ENCODE measurements around the gene RNF121. TPM values are rescaled to one million over a fixed set of nuclear protein-coding genes. Genes with fewer than 3 reads are reported as not detected.

RNF121 gene
- total RNA-seq, 4 donors from 2014 or later = 43.7 to 83.9 (median 52.4) TPM

DNA sequence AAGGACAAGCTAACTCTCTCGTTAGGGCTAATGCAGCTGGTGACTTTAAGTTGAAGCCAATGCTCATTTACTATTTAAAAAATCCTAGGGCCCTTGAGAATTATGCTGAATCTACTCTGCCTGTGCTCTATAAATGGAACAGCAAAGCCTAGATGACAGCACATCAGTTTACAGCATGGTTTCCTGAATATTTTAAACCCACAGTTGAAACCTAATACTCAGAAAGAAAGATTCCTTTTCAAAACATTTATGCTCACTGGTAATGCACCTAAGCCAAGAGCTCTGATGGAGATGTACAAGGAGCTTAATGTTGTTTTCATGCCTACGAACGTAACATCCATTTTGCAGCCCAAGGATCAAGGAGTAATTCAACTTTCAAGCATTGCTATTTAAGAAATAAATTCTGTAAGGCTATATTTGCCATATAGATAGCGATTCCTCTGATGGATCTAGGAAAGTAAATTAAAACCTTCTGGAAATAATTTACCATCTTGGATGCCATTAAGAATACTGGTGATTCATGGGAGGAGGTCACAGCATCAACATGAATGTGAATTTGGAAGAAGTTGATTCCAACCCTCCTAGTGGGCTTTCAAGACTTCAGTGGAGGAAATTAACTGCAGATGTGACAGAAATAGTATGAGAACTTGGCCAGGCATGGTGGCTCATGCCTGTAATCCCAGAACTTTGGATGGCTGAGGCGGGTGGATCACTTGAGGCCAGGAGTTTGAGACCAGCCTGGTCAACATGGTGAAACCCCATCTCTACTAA, 14.9 kb upstream of the RNF121 start:
- Histone ChIP-seq H3K4me1 (no peaks in the 10 kb centered on the region), H3K4me3 (no peak overlapping the region), H3K9me3 (no peaks in the 10 kb centered on the region), H3K36me3 (peaks cover 0 to 73% (median 0%) of the 10 kb centered on the region in 3 donors), H3K27ac (no peak overlapping the region), H3K27me3 (no peaks in the 10 kb centered on the region)
- TF ChIP-seq, protein P1, sequence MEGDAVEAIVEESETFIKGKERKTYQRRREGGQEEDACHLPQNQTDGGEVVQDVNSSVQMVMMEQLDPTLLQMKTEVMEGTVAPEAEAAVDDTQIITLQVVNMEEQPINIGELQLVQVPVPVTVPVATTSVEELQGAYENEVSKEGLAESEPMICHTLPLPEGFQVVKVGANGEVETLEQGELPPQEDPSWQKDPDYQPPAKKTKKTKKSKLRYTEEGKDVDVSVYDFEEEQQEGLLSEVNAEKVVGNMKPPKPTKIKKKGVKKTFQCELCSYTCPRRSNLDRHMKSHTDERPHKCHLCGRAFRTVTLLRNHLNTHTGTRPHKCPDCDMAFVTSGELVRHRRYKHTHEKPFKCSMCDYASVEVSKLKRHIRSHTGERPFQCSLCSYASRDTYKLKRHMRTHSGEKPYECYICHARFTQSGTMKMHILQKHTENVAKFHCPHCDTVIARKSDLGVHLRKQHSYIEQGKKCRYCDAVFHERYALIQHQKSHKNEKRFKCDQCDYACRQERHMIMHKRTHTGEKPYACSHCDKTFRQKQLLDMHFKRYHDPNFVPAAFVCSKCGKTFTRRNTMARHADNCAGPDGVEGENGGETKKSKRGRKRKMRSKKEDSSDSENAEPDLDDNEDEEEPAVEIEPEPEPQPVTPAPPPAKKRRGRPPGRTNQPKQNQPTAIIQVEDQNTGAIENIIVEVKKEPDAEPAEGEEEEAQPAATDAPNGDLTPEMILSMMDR (IDR thresholded peaks at IDR 0.05) = no peak
- no peak for TF ChIP-seq POLR2A (IDR thresholded peaks at IDR 0.05)
- DNase-seq = no peak

DNA sequence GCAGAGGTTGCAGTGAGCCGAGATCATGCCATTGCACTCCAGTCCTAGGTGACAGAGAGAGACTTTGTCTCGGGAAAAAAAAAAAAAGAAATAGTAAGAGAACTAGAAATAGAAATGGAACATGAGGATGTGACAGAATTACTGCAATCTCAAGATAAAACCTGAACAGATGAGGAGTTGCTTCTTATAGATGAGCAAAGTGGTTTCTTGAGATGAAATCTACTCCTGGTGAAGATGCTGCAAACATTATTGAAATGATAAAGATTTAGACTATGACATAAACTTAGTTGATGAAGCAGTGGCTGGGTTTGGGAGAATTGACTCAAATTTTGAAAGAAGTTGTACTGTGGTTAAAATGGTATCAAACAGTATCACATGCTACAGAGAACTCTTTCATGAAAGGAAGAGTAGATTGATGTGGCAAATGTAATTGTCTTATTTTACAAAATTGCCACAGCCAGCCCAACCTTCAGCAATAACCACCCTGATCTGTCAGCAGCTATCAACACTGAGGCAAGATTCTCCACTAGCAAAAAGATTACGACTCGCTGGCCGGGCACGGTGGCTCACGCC, 14.1 kb upstream of the RNF121 start:
- Histone ChIP-seq H3K4me3 (no peak overlapping the region), H3K27me3 (no peaks in the 10 kb centered on the region), H3K9me3 (no peaks in the 10 kb centered on the region), H3K36me3 (peaks cover 0 to 73% (median 0%) of the 10 kb centered on the region in 3 donors), H3K4me1 (no peaks in the 10 kb centered on the region), H3K27ac (no peak overlapping the region)
- TF ChIP-seq, protein P1 (IDR thresholded peaks at IDR 0.05) = no peak
- TF ChIP-seq POLR2A (IDR thresholded peaks at IDR 0.05) = no peak
- DNase-seq = no peak

DNA sequence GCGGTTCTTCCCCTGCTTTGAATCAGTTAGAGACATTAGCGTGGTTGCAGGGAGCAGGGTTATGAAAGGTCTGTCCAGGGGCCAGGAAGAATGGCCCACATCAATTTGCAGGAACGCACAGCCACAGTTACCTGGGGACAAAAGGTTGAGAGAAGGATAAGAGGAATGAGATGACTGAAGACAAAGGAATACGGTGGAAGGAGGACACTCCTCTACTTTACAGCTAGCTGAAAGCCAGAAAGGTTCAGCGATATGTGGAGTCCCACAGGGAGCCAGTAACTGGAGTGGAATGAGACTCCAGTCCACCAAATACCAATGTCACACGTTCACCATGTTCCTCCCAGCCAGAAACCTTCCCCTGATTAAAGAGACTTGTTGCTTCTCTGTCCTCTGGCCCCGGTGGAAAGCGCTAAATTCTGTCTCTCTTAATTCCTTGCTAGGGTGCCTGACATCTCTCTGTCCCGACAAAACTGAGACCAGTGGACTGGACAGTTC, 11.2 kb upstream of the RNF121 start:
- DNase-seq = no peak
- H3K9me3 ChIP-seq = no peaks in the 10 kb centered on the region
- no peaks in the 10 kb centered on the region for H3K4me1 ChIP-seq
- H3K36me3 ChIP-seq = peaks cover 0 to 60% (median 0%) of the 10 kb centered on the region in 3 donors
- no peak overlapping the region for H3K4me3 ChIP-seq
- no peaks in the 10 kb centered on the region for H3K27me3 ChIP-seq
- no peak overlapping the region for H3K27ac ChIP-seq
- TF ChIP-seq POLR2A (IDR thresholded peaks at IDR 0.05) = no peak
- TF ChIP-seq, protein P1 (IDR thresholded peaks at IDR 0.05) = no peak

DNA sequence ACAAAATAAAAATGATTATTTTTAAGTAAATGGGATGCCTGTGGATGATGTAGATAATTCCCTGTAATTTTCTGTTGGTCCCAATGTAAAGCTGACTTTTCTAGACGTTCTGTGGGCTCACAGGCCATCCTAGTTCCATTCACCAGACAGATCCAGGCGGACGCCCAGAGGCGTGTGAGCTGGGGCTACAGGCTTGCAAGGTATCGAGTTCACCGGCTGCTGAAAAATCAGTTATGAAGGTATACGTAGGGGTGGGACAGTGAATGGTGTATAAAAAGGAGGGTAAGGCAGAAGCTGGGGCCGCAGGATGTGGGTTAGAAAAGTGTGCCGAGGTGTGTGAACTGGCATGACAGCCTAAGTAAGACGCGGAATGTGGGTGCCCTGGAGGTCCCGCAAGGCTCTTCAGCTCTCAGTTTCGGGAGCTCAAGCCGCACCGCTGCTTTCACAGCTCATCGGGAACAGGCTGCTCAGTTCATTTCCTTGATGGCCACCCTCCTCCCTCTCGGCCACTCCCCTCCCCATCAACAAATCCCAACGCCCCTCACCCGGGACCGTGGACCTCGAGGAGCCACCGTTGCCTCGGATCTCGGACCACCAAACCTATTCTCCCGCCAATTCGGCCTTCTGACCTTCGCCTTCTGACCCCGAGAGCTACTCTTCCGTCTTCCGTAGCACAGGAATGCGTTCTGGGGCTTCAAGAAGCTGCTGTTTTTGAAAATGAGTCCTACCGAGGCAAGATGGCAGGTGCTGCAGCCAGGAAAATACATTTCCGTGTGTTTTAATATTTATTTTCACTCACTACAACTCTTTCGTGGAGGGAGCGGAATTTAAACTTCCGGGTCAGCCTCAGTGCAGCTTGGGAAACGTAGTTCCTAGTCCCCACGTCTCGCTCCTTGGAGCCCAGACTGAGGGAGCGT, 768 bp upstream of the RNF121 start, which contains the start of gene XNDC1N:
XNDC1N (minus strand) TSS at position 775 of the 917 bp plus-strand sequence. CDS start 5,241 bp downstream, outside the sequence.
- TF ChIP-seq, protein P1 (IDR thresholded peaks at IDR 0.05) = no peak
- peak in 1 of 2 donors; percentile 7 for TF ChIP-seq POLR2A (IDR thresholded peaks at IDR 0.05)

DNA sequence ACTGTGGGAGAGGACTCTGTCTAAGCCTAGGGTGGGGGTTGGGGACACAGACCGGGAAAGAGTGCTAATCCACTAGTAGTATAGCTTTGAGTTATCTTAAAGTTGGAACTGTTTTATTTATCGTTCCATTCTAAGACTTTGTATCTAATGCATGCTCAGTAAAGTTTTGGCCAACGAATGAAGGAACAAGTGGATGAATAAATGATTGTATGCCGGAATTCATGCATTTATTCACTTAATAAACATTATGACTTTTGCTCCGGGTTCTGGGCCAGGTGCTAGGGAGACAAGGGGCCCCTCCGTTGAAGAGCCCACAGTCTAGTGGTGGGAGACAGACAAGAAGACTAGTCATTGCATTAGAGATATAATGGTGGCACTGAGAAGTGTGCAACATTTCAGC, 645 bp downstream of the RNF121 start:
- Histone ChIP-seq H3K27ac (peak overlapping the region; percentile 37 to 92 (median 88)), H3K4me3 (peak overlapping the region; percentile 78 to 87 (median 82)), H3K4me1 (peaks cover 0 to 34% (median 3%) of the 10 kb centered on the region in 4 donors), H3K36me3 (peaks cover 0 to 10% (median 0%) of the 10 kb centered on the region in 3 donors), H3K9me3 (no peaks in the 10 kb centered on the region), H3K27me3 (no peaks in the 10 kb centered on the region)
- TF ChIP-seq, protein P1 (IDR thresholded peaks at IDR 0.05) = no peak
- no peak for TF ChIP-seq POLR2A (IDR thresholded peaks at IDR 0.05)
- no peak for DNase-seq

More for the DNA sequence above, 768 bp upstream of the RNF121 start, which contains the start of gene XNDC1N:
- DNase-seq = peak; percentile 53 to 88 (median 74)
- H3K27me3 ChIP-seq = no peaks in the 10 kb centered on the region
- no peaks in the 10 kb centered on the region for H3K9me3 ChIP-seq
- peaks cover 0 to 10% (median 0%) of the 10 kb centered on the region in 3 donors for H3K36me3 ChIP-seq
- H3K4me3 ChIP-seq = peak within 1 kb of the TSS; percentile 78 to 87 (median 82)
- H3K27ac ChIP-seq = peak within 1 kb of the TSS; percentile 85 to 92 (median 88)
- H3K4me1 ChIP-seq = peaks cover 0 to 27% (median 1%) of the 10 kb centered on the region in 4 donors
